HepG2 (cell line): Measurements from ENCODE around the gene CLDN3. TPM values are rescaled to one million over a fixed set of nuclear protein-coding genes. Genes with fewer than 3 reads are reported as not detected.

Source experiments
- ETV5 ChIP-seq: IDR thresholded peaks from 2 replicates; pipeline ENCODE4 v1.6.1; 2018; ENCODE audit warnings: missing biosample characterization, missing genetic modification reagents, inconsistent platforms, borderline replicate concordance
- FOXP1 ChIP-seq, 2 experiments: fragments of 450-650 bp in 1 of 2; IDR thresholded peaks; 2 replicates each; pipeline ENCODE4 v1.6.1; 2017 to 2018; ENCODE audit warnings: antibody characterized with exemption in 1 of 2
- HNRNPUL1 ChIP-seq: fragments of 200-400 bp; formaldehyde crosslinking; IDR thresholded peaks from 2 replicates; pipeline ENCODE4 v1.6.1; 2017; ENCODE audit warnings: low read depth, mild to moderate bottlenecking, low read length, moderate library complexity
- KDM2A ChIP-seq: sonication (generic); formaldehyde crosslinking; IDR thresholded peaks from 2 replicates; pipeline ENCODE4 v1.4.0; 2020; ENCODE audit warnings: low read depth, missing genetic modification reagents, borderline replicate concordance
- NR2C2 ChIP-seq: sonication (generic); formaldehyde crosslinking; IDR thresholded peaks from 2 replicates; pipeline ENCODE4 v1.4.0; 2020; ENCODE audit warnings: missing genetic modification reagents, mild to moderate bottlenecking, moderate library complexity, borderline replicate concordance
- SOX13 ChIP-seq, 3 experiments: fragments of 450-650 bp in 1 of 3; sonication (generic) in 1 of 3; formaldehyde crosslinking in 1 of 3; IDR thresholded peaks in 2 of 3; conservative IDR thresholded peaks in 1 of 3; 2 replicates each; pipeline versions ENCODE4 v1.5.0 to v1.6.1; 2016 to 2020; ENCODE audit warnings: antibody characterized with exemption in 1 of 3, mild to moderate bottlenecking in 1 of 3, missing compliant biosample characterization in 1 of 3, missing genetic modification reagents in 1 of 3, moderate library complexity in 1 of 3
- SOX5 ChIP-seq: IDR thresholded peaks from 2 replicates; pipeline ENCODE4 v1.6.1; 2016; ENCODE audit warnings: borderline replicate concordance
- TCF7 ChIP-seq: sonication (generic); IDR thresholded peaks from 2 replicates; pipeline ENCODE4 v1.6.1; 2016; ENCODE audit warnings: antibody characterized with exemption, low read depth
- ZFY ChIP-seq: sonication (generic); formaldehyde crosslinking; IDR thresholded peaks from 2 replicates; pipeline ENCODE4 v1.4.0; 2020; ENCODE audit warnings: missing genetic modification reagents
- ZNF20 ChIP-seq: sonication (generic); formaldehyde crosslinking; IDR thresholded peaks from 2 replicates; pipeline ENCODE4 v1.4.0; 2020; ENCODE audit warnings: mild to moderate bottlenecking, moderate library complexity, missing genetic modification reagents
- ZNF562 ChIP-seq: sonication (generic); formaldehyde crosslinking; IDR thresholded peaks from 2 replicates; pipeline ENCODE4 v1.8.0; 2022; ENCODE audit warnings: missing genetic modification reagents, borderline replicate concordance
- ZNF563 ChIP-seq: sonication (generic); formaldehyde crosslinking; IDR thresholded peaks from 2 replicates; pipeline ENCODE4 v1.8.0; 2022; ENCODE audit warnings: mild to moderate bottlenecking, moderate library complexity, missing genetic modification reagents
- ZNF589 ChIP-seq: sonication (generic); formaldehyde crosslinking; conservative IDR thresholded peaks from 2 replicates; pipeline ENCODE4 v1.8.0; 2022; ENCODE audit warnings: mild to moderate bottlenecking, moderate library complexity, missing genetic modification reagents
- ZNF598 ChIP-seq: sonication (generic); formaldehyde crosslinking; IDR thresholded peaks from 2 replicates; pipeline ENCODE4 v1.5.1; 2020; ENCODE audit warnings: mild to moderate bottlenecking, missing genetic modification reagents, borderline replicate concordance
- ZNF678 ChIP-seq: sonication (generic); formaldehyde crosslinking; IDR thresholded peaks from 2 replicates; pipeline ENCODE4 v1.4.0; 2020; ENCODE audit warnings: mild to moderate bottlenecking, missing genetic modification reagents
- ZNF768 ChIP-seq: sonication (generic); formaldehyde crosslinking; IDR thresholded peaks from 2 replicates; pipeline ENCODE4 v1.4.0; 2020; ENCODE audit warnings: missing genetic modification reagents
- ZNF781 ChIP-seq: sonication (generic); formaldehyde crosslinking; IDR thresholded peaks from 2 replicates; pipeline ENCODE4 v1.5.1; 2020; ENCODE audit warnings: borderline replicate concordance, mild to moderate bottlenecking, missing genetic modification reagents; ENCODE audit errors: not compliant biosample characterization
- polyA plus RNA-seq, 8 experiments: library from polyadenylated mRNA; depleted of rRNA in 3 of 8; stranded (reverse) in 7 of 8; unstranded in 1 of 8; fragments of >200 nt; fragmentation: Illumina TruSeq in 4 of 8; extraction: Trizol in 4 of 8; gene quantifications; 2 replicates each; pipeline versions ENCODE4 v1.2.1 to v1.2.3, GENCODE V29; 2011 to 2016; ENCODE audit warnings: low read depth in 4 of 8, missing spikeins in 1 of 8, mixed read lengths in 1 of 8; ENCODE audit not compliant: insufficient read depth in 1 of 8
- total RNA-seq, 5 experiments: library from RNA; depleted of rRNA; stranded (reverse); fragments of >200 nt; fragmentation: Illumina TruSeq; extraction: Trizol; gene quantifications; 2 replicates each; pipeline ENCODE4 v1.2.3, GENCODE V29; 2016; ENCODE audit warnings: low read depth in 1 of 5
- TF ChIP-seq, protein P1 (sequence below): sonication (generic); formaldehyde crosslinking; IDR thresholded peaks from 2 replicates; pipeline ENCODE4 v1.4.0; 2020; ENCODE audit warnings: missing genetic modification reagents
- TF ChIP-seq, protein P2 (sequence below): sonication (generic); formaldehyde crosslinking; IDR thresholded peaks from 2 replicates; pipeline ENCODE4 v1.4.0; 2020; ENCODE audit warnings: missing genetic modification reagents
- TF ChIP-seq, protein P3 (sequence below): sonication (generic); formaldehyde crosslinking; IDR thresholded peaks from 2 replicates; pipeline ENCODE4 v1.5.0; 2020; ENCODE audit warnings: mild to moderate bottlenecking, missing genetic modification reagents
- TF ChIP-seq, protein P4 (sequence below): sonication (generic); formaldehyde crosslinking; IDR thresholded peaks from 2 replicates; pipeline ENCODE4 v1.4.0; 2020; ENCODE audit warnings: mild to moderate bottlenecking, low read depth, missing genetic modification reagents

CLDN3 gene
- total and polyA plus RNA-seq, 2 of the 13 experiments (the other 11 are each of a cell fraction or from before 2014, with no cell fraction given): 0.31 to 0.51 TPM

DNA sequence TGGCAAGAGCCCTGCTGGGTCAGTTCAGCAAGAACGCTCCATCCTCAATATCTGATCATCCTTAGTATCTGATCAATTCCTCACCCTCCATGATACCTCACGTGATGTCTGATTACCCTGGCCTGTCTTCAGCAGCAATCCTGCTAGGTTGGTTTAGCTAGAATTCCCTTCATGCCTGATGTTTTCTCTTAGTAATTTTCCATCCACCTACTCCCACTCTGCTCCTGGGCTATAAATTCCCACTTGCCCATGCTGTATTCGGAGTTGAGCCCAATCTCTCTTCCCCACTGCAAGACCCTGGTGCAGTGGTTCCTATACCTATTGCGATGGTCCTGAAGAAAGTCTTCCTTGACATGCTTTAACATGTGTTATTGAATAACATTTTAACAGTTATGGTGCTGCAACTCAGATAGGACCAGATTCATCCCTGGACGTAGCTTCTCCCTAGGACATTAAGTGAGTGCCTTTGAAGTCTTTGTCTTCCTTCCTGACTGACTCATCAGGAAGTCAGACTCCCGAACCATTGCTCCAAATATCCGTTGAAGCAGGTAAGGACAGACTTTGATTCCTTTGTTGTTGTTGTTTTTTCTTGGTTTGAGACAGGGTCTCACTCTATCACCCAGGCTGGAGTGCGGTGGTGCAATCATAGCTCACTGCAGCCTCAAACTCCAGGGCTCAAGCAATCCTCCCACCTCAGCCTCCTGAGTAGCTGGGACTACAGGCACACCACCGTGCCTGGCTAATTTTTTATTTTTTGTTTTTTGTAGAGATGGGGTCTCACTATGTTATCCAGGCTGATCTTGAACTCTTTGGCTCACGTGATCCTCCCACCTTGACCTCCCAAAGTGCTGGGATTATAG is 29.4 kb upstream of the CLDN3 start (continued):
- TF ChIP-seq, protein P1, sequence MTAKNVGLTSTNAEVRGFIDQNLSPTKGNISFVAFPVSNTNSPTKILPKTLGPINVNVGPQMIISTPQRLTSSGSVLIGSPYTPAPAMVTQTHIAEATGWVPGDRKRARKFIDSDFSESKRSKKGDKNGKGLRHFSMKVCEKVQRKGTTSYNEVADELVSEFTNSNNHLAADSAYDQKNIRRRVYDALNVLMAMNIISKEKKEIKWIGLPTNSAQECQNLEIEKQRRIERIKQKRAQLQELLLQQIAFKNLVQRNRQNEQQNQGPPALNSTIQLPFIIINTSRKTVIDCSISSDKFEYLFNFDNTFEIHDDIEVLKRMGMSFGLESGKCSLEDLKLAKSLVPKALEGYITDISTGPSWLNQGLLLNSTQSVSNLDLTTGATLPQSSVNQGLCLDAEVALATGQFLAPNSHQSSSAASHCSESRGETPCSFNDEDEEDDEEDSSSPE (CRISPR knock-in tag): no peak
- no peak for TF ChIP-seq HNRNPUL1
- TF ChIP-seq, protein P2, sequence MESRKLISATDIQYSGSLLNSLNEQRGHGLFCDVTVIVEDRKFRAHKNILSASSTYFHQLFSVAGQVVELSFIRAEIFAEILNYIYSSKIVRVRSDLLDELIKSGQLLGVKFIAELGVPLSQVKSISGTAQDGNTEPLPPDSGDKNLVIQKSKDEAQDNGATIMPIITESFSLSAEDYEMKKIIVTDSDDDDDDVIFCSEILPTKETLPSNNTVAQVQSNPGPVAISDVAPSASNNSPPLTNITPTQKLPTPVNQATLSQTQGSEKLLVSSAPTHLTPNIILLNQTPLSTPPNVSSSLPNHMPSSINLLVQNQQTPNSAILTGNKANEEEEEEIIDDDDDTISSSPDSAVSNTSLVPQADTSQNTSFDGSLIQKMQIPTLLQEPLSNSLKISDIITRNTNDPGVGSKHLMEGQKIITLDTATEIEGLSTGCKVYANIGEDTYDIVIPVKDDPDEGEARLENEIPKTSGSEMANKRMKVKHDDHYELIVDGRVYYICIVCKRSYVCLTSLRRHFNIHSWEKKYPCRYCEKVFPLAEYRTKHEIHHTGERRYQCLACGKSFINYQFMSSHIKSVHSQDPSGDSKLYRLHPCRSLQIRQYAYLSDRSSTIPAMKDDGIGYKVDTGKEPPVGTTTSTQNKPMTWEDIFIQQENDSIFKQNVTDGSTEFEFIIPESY (CRISPR knock-in tag): no peak
- TF ChIP-seq ZNF589 (CRISPR knock-in tag): no peak
- TF ChIP-seq SOX5 (CRISPR knock-in tag): peak; percentile 65; the same call in 1 of the 2 replicates
- no peak for TF ChIP-seq ZFY (CRISPR knock-in tag)
- peak; percentile 72; the same call in 1 of the 2 replicates for TF ChIP-seq ETV5 (CRISPR knock-in tag)
- TF ChIP-seq FOXP1 (IDR thresholded peaks at IDR 0.05): no peak
- TF ChIP-seq FOXP1 (CRISPR knock-in tag; IDR thresholded peaks at IDR 0.05): 0 out of 2 replicates have a peak, but pooled peaks have one; percentile 12
- no peak for TF ChIP-seq KDM2A
- no peak for TF ChIP-seq NR2C2 (CRISPR knock-in tag)
- no peak for TF ChIP-seq ZNF781 (CRISPR knock-in tag)
- no peak for TF ChIP-seq ZNF562 (CRISPR knock-in tag)
- no peak for TF ChIP-seq ZNF678 (CRISPR knock-in tag)
- no peak for TF ChIP-seq SOX13 (IDR thresholded peaks at IDR 0.05)
- peak in 1 of 2 experiments; percentile 37; a peak in 1 of 4 replicates for TF ChIP-seq SOX13 (CRISPR knock-in tag; conservative IDR thresholded peaks at IDR 0.05 in 1 of 2, IDR thresholded peaks at IDR 0.05 in 1 of 2)
- TF ChIP-seq TCF7: peak; percentile 48
- TF ChIP-seq, protein P3, sequence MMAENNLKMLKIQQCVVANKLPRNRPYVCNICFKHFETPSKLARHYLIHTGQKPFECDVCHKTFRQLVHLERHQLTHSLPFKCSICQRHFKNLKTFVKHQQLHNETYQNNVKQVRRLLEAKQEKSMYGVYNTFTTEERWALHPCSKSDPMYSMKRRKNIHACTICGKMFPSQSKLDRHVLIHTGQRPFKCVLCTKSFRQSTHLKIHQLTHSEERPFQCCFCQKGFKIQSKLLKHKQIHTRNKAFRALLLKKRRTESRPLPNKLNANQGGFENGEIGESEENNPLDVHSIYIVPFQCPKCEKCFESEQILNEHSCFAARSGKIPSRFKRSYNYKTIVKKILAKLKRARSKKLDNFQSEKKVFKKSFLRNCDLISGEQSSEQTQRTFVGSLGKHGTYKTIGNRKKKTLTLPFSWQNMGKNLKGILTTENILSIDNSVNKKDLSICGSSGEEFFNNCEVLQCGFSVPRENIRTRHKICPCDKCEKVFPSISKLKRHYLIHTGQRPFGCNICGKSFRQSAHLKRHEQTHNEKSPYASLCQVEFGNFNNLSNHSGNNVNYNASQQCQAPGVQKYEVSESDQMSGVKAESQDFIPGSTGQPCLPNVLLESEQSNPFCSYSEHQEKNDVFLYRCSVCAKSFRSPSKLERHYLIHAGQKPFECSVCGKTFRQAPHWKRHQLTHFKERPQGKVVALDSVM (CRISPR knock-in tag): peak; percentile 82
- TF ChIP-seq ZNF768 (CRISPR knock-in tag): no peak
- TF ChIP-seq, protein P4, sequence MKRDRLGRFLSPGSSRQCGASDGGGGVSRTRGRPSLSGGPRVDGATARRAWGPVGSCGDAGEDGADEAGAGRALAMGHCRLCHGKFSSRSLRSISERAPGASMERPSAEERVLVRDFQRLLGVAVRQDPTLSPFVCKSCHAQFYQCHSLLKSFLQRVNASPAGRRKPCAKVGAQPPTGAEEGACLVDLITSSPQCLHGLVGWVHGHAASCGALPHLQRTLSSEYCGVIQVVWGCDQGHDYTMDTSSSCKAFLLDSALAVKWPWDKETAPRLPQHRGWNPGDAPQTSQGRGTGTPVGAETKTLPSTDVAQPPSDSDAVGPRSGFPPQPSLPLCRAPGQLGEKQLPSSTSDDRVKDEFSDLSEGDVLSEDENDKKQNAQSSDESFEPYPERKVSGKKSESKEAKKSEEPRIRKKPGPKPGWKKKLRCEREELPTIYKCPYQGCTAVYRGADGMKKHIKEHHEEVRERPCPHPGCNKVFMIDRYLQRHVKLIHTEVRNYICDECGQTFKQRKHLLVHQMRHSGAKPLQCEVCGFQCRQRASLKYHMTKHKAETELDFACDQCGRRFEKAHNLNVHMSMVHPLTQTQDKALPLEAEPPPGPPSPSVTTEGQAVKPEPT (CRISPR knock-in tag): no peak
- TF ChIP-seq ZNF598 (CRISPR knock-in tag): no peak
- no peak for TF ChIP-seq ZNF20 (CRISPR knock-in tag)
- no peak for TF ChIP-seq ZNF563 (CRISPR knock-in tag)
